T-helper 1 cell treated with Interleukin-12 subunit alpha and Interleukin-12 subunit beta and Interleukin-4 antibody, amounts not matched to agents 30 μg/mL and 1 μg/mL, for 36 hours (primary cell): Measurements from ENCODE around the gene CALY.
A peak's percentile ranks its signal among the peaks of the same experiment; 100 is the strongest.
"Not testable (repeated sequence)": the region's sequence is repeated elsewhere in the genome, so short reads cannot be mapped to it uniquely, and the experiment has no call there.

Experiments
- H3K27ac Mint-ChIP-seq: one replicate; pipeline ENCODE4 v1.8.0; 2021; ENCODE audit warnings: mild to moderate bottlenecking, mixed read lengths
- H3K27me3 Mint-ChIP-seq: one replicate; pipeline ENCODE4 v1.8.0; 2021; ENCODE audit warnings: low read depth, mixed read lengths
- H3K36me3 Mint-ChIP-seq: one replicate; pipeline ENCODE4 v1.8.0; 2021; ENCODE audit warnings: low read depth, mixed read lengths
- H3K4me1 Mint-ChIP-seq: one replicate; pipeline ENCODE4 v1.8.0; 2021; ENCODE audit warnings: low read depth, mixed read lengths
- H3K4me3 Mint-ChIP-seq: one replicate; pipeline ENCODE4 v1.8.0; 2021; ENCODE audit warnings: mild to moderate bottlenecking, moderate library complexity, mixed read lengths
- H3K9me3 Mint-ChIP-seq: one replicate; pipeline ENCODE4 v1.8.0; 2021; ENCODE audit warnings: mixed read lengths

CALY gene

GRCh38 chr10:133336577-133337369 lies at the start of gene CALY:
TSS of gene CALY (minus strand) at chr10:133336896. CDS start at chr10:133328989, 7,907 bp downstream.
- peaks cover 31% of the 10 kb centered on the region for H3K27me3 Mint-ChIP-seq
- H3K4me3 Mint-ChIP-seq = peak within 1 kb of the TSS; percentile 63
- H3K36me3 Mint-ChIP-seq = no peaks in the 10 kb centered on the region
- no peaks in the 10 kb centered on the region for H3K9me3 Mint-ChIP-seq
- H3K27ac Mint-ChIP-seq = peak within 1 kb of the TSS; percentile 17
- H3K4me1 Mint-ChIP-seq = peaks cover 5% of the 10 kb centered on the region

GRCh38 chr10:133385214-133385613 lies 48.5 kb upstream of the CALY start:
- Mint-ChIP-seq H3K4me1 (peaks cover 17% of the 10 kb centered on the region), H3K27me3 (no peaks in the 10 kb centered on the region), H3K36me3 (peaks cover 4% of the 10 kb centered on the region), H3K9me3 (no peaks in the 10 kb centered on the region), H3K4me3 (no peak overlapping the region), H3K27ac (no peak overlapping the region)

- Mint-ChIP-seq H3K27ac (no peak overlapping the region), H3K27me3 (no peaks in the 10 kb centered on the region), H3K4me1 (peaks cover 12% of the 10 kb centered on the region), H3K9me3 (no peaks in the 10 kb centered on the region), H3K36me3 (peaks cover 4% of the 10 kb centered on the region), H3K4me3 (no peak overlapping the region)
Observed at GRCh38 chr10:133384071-133384470, 47.4 kb upstream of the CALY start.

GRCh38 chr10:133383551-133383950 lies 46.9 kb upstream of the CALY start:
- Mint-ChIP-seq H3K27ac (no peak overlapping the region), H3K4me1 (peaks cover 7% of the 10 kb centered on the region), H3K4me3 (no peak overlapping the region), H3K27me3 (no peaks in the 10 kb centered on the region), H3K36me3 (peaks cover 4% of the 10 kb centered on the region), H3K9me3 (no peaks in the 10 kb centered on the region)

- H3K4me1 Mint-ChIP-seq = peaks cover 2% of the 10 kb centered on the region
- H3K9me3 Mint-ChIP-seq = no peaks in the 10 kb centered on the region
- H3K27me3 Mint-ChIP-seq = no peaks in the 10 kb centered on the region
- H3K36me3 Mint-ChIP-seq = no peaks in the 10 kb centered on the region
- H3K4me3 Mint-ChIP-seq = peak overlapping the region; percentile 62
- no peak overlapping the region for H3K27ac Mint-ChIP-seq
Observed at GRCh38 chr10:133381036-133381435, 44.3 kb upstream of the CALY start.

GRCh38 chr10:133379801-133380666 lies 43.3 kb upstream of the CALY start:
- H3K4me3 Mint-ChIP-seq = peak overlapping the region; percentile 73

GRCh38 chr10:133379152-133379800 lies 42.6 kb upstream of the CALY start, which contains the start of gene PAOX:
TSS of gene PAOX (plus strand) at chr10:133379262. CDS start at chr10:133379317, 55 bp downstream.
- Mint-ChIP-seq H3K4me1 (peaks cover 2% of the 10 kb centered on the region), H3K27me3 (no peaks in the 10 kb centered on the region), H3K36me3 (no peaks in the 10 kb centered on the region), H3K27ac (peak within 1 kb of the TSS; percentile 26), H3K4me3 (peak within 1 kb of the TSS; percentile 78), H3K9me3 (no peaks in the 10 kb centered on the region)

More at GRCh38 chr10:133379801-133380666, 43.3 kb upstream of the CALY start:
- Mint-ChIP-seq H3K27me3 (no peaks in the 10 kb centered on the region), H3K36me3 (no peaks in the 10 kb centered on the region), H3K27ac (no peak overlapping the region), H3K4me1 (peaks cover 2% of the 10 kb centered on the region), H3K9me3 (no peaks in the 10 kb centered on the region)

GRCh38 chr10:133378251-133379096 lies 41.8 kb upstream of the CALY start:
- H3K4me1 Mint-ChIP-seq = peaks cover 4% of the 10 kb centered on the region
- peak overlapping the region; percentile 78 for H3K4me3 Mint-ChIP-seq
- peaks cover 1% of the 10 kb centered on the region for H3K36me3 Mint-ChIP-seq
- no peaks in the 10 kb centered on the region for H3K9me3 Mint-ChIP-seq
- peaks cover 4% of the 10 kb centered on the region for H3K27me3 Mint-ChIP-seq
- peak overlapping the region; percentile 26 for H3K27ac Mint-ChIP-seq

GRCh38 chr10:133377818-133378250 lies 41.1 kb upstream of the CALY start:
- H3K36me3 Mint-ChIP-seq = peaks cover 1% of the 10 kb centered on the region
- H3K27ac Mint-ChIP-seq = no peak overlapping the region
- H3K9me3 Mint-ChIP-seq = no peaks in the 10 kb centered on the region
- peak overlapping the region; percentile 78 for H3K4me3 Mint-ChIP-seq
- H3K27me3 Mint-ChIP-seq = peaks cover 4% of the 10 kb centered on the region
- peaks cover 4% of the 10 kb centered on the region for H3K4me1 Mint-ChIP-seq

- Mint-ChIP-seq H3K27ac (no peak overlapping the region), H3K27me3 (peaks cover 4% of the 10 kb centered on the region), H3K36me3 (peaks cover 1% of the 10 kb centered on the region), H3K4me1 (peaks cover 4% of the 10 kb centered on the region), H3K4me3 (peak overlapping the region; percentile 48), H3K9me3 (no peaks in the 10 kb centered on the region)
Observed at GRCh38 chr10:133377025-133377817, 40.5 kb upstream of the CALY start.

- not testable (repeated sequence) for H3K27me3 Mint-ChIP-seq, H3K4me1 Mint-ChIP-seq, H3K36me3 Mint-ChIP-seq, H3K9me3 Mint-ChIP-seq
- peak overlapping the region; percentile 20 for H3K27ac Mint-ChIP-seq
- peak overlapping the region; percentile 67 for H3K4me3 Mint-ChIP-seq
Observed at GRCh38 chr10:133376183-133376582, 39.5 kb upstream of the CALY start.

- Mint-ChIP-seq H3K4me3 (no peak overlapping the region), H3K27me3 (peaks cover 4% of the 10 kb centered on the region), H3K27ac (no peak overlapping the region), H3K36me3 (peaks cover 1% of the 10 kb centered on the region), H3K9me3 (no peaks in the 10 kb centered on the region), H3K4me1 (peaks cover 9% of the 10 kb centered on the region)
Observed at GRCh38 chr10:133375357-133376115, 38.8 kb upstream of the CALY start.
